NK-92 treated with Interleukin-12 subunit alpha and Interleukin-12 subunit beta, amount 100 ng/mL, for 24 hours (cell line): Measurements from ENCODE around the gene COL19A1.
"Not testable (repeated sequence)": the region's sequence is repeated elsewhere in the genome, so short reads cannot be mapped to it uniquely, and the experiment has no call there.

Experiments used
- DNase-seq: peaks from one replicate; lab custom pipeline; 2025; lab: John Stamatoyannopoulos, UW

The COL19A1 gene

DNA sequence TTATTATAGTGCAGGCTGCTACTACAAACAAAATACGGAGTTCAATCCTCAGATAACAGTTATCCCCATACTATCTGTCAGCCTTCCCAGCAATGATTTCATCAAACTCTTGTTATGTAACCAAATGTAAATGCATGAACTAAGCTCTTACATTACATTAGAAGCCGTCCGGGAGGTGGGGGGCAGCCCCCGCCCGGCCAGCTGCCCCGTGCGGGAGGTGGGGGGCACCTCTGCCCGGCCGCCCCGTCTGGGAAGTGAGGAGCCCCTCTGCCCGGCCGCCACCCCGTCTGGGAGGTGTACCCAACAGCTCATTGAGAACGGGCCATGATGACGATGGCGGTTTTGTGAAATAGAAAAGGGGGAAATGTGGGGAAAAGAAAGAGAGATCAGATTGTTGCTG is 99.6 kb downstream of the COL19A1 start:
- not testable (repeated sequence) for DNase-seq

DNA sequence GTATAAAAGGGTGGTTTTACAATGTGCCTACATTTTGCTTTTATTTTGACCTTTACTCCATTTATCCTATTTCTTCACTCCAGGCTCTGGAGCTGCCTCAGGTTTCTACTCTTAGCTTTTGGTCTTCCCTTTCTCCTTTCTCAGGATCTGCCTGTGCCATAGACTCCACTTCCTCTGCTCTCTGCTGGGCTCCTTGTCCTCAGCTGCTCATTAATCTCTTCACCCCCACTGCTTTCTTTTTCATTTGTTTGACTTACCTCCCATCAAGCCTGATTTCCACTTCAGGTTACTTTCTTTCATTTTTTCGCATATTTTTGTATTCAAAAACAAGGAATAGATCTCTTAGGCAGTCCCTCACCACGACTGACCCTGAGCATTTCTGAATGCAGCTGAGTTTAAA is 106.8 kb downstream of the COL19A1 start:
- DNase-seq, result no peak

DNA sequence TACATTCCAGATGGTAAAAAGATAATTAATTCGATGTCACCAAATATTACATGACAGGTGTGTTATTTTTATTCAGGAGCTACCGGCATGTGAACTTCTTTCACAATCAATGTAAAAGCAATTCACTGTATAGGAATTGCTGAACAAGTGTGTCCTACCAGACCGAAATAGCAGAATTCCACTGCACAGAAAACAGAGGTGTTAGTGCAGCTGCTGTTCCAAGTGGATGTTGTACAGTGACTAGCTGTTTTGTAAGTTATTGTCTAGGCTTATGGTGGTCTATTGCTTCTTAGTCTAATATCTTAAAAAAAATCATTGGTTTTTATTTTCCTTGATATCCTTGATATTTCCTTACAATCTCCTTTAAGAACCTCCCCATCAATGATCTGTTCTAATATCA is 107.4 kb downstream of the COL19A1 start:
- no peak for DNase-seq

DNA sequence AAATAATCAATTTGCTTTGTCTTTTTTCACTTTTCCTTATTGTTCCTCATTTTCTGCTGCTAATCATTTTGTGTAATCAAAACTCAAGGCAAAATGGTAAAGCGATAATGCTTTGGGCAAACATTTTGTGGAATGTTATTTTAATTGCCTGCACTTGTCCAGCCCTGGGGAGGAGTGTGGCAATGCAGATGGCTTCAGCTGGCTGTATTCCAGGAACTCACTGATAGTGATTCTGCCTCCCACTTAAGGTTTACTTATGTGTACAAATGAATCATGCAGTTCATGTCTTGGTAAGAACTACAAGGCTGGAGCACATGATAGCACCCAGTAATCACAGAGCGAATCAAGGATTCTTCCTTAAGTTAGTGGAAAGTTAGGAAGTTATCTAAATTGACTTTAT is 107.8 kb downstream of the COL19A1 start:
- no peak for DNase-seq

DNA sequence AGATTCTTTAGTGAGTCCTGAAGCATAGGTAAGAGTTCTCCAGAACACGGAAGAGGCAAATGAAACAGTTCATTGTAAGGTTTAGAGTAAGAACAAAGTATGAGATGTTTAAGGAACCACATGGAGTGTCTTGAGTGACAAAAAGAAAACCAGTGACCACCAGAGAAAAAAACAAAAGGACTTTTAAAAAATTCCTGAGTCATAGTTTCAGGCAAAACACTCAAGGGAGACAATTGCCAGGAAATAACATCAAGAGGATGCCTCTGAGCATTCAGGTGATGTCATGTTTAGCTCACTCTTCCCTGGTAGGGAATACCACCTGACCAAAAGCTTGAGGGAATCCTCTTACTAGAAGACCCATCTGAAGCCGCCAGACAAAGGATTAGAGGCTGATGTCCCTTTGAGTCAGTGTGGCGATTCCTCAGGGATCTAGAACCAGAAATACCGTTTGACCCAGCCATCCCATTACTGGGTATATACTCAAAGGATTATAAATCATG is 110.3 kb downstream of the COL19A1 start:
- DNase-seq, result no peak

DNA sequence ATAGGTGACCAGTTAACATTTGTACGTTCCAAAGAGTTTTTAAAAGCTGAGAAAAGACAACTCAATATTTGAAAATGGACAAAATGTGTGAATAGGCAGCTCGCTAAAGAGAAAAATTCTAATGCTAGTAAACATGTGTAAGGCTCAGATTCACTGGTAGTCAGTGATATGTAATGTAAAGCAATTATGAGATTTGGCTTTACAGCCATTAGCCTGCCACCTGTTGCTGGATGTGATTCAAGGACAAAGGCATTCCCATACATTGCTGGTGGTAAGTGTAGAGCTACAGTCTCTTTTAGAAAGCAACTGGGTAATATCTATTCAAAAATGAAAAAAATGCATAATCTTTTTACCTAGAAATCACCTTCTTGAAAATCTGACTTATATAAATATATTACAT is 114.3 kb downstream of the COL19A1 start:
- DNase-seq, result no peak

DNA sequence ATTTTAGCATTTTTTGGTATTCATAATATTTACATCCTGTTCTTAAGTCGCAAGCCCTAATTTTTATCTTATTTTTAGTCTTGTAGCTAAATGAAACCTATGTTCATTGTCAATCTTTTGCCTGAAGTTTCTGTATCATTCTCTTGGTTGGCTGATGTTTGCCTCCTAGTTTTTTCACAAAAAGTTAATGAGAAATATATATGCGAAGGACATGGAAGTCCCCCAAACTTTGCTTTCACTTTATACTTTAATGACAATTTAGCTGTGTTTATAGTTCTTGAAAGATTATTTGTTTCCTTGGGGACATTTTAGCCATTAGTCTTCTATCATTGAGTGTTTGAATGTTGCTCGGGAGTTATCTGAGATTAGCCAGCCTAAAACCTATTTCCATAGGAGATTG is 118.2 kb downstream of the COL19A1 start:
- DNase-seq, result no peak

DNA sequence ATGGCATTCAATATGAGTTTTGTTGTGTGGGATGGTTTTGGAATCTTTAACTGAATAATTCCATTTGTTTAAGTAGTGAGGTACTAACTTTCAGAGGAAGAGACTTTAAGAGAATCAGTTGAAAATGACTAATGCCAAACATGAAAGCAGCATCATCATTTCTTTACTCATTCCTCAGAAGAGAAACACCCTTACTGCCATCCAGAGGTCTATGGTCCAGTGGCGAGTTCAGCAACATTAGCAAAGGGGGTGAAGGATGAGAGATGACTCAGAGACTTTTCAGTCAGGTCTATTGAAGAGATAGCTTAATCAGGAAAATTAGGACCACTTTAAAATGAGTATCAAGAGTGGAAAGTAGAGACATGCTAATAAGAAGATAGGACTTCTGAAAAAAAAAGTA is 118.8 kb downstream of the COL19A1 start:
- DNase-seq, result no peak

DNA sequence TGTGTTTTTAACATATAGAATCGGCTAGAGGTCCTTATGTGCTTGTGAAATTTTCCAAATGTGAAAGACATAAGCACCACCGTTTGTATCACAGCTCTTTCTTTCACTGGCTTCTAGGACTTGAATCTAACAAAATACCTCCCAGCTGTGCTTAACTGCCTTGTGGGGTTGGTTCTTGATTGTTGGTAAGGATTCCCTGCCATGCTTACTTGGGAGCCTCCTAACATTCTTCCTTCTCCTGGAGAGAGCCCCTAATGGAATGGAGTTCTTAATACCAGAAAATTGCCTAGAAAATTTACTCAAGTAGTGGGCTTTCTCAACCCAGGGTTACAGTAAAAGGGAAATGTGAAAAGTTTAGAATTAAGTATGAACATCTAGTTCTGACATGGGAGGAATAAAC is 121.2 kb downstream of the COL19A1 start:
- no peak for DNase-seq

DNA sequence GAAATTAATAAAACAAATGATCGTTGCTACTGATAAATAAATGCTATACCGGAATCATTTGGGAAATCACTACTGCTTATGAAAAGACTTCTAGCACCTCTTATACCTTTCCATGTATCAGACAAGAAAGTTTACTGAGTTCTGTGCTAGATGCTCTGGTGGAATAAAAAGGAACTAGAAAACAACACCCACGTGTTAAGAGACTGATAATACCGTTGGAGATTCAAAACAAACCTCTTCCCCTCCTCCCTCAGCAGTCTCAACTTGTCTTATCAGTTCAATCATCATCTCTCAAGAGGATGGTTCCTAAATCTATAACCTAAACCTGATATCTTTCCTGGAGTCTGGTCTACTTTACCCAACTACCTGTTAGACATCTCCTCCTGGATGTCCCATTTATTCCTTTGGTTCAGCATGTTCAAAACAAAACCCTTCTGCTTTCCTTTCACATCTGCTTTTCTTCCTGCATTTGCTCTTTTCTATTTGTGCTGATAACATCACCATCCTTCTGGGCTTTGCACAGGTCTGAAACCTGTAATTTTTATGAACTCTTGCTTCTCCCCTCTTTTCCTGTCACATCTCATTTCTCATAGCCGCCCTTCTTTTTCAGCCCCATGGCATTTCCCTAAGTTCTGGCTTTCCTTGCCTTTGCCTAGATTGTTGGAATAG is 122.2 kb downstream of the COL19A1 start:
- DNase-seq, result no peak

DNA sequence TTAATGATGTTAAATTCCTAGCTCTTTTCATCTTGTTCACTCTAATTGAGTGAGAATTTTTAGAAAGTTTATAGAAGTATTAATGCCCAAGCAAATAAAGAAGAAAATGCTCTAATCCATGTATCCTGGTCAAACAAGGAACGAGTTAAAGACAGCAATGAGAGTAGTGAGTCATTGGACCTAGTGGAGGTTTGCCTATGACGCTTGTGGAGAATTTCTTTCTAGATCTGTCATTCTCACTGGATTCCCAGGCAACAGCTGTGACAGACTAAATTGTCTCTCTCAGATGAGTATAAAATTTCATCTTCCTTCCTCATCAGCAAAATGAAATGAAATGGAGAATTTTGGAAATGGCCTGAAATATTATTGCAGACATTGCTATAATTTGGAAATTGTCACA is 127.9 kb downstream of the COL19A1 start:
- no peak for DNase-seq

DNA sequence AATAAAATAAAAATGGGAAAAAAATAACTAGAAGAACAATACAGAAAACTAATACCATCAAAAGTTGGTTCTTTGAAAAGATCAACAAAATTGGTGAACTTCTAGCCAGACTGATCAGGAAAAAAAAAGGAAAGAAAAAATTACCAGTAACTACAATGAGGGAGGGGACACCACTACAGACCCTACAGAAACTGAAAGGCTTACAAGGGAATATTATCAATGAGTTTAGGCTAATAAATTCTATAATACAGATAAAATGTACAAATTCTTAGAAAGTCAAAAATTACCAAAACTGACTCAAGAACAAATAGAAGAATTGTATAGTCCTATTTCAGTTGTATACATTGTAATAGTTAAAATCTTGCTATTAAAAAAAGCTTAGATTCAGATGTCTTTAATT is 141.8 kb downstream of the COL19A1 start:
- DNase-seq, result no peak

DNA sequence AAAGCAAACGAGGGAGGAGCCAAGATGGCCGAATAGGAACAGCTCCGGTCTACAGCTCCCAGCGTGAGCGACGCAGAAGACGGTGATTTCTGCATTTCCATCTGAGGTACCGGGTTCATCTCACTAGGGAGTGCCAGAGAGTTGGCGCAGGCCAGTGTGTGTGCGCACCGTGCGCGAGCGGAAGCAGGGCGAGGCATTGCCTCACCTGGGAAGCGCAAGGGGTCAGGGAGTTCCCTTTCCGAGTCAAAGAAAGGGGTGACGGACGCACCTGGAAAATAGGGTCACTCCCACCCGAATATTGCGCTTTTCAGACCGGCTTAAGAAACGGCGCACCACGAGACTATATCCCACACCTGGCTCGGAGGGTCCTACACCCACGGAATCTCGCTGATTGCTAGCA is 144.0 kb downstream of the COL19A1 start:
- DNase-seq, result not testable (repeated sequence)

DNA sequence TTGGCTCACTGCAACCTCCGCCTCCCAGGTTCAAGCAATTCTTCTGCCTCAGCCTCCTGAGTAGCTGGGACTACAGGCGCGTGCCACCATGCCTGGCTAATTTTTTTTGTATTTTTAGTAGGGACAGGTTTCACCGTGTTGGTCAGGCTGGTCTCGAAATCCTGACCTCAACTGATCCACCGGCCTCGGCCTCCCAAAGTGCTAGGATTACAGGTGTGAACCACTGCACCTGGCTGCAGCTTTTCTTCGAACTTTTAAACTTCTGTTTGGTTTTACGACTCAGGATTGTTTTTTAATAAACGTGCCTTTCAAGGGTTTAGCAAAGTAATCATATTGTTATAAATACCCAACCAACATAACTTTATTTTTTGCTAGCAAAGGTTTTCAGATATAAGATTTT is 156.8 kb downstream of the COL19A1 start:
- DNase-seq, result not testable (repeated sequence)

DNA sequence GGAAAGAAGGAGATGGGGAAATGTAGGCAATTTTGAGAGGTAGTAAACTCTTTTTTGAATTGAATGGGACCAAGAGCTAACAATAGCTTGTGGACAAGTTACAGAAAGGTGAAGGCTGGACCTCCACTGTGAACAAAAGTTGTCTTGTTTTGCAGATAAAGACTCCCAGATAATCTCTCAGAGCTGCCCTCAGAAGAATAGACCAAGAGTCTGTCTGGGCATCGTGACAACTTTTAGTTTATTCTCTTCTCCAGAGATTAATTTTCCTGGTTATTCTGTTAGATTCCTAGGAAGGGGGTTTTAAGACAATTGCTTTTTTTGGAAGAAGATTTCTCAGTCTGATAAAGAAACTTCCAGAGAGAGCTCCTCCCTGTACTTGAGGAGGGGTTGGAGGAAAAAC is 161.9 kb downstream of the COL19A1 start:
- no peak for DNase-seq

DNA sequence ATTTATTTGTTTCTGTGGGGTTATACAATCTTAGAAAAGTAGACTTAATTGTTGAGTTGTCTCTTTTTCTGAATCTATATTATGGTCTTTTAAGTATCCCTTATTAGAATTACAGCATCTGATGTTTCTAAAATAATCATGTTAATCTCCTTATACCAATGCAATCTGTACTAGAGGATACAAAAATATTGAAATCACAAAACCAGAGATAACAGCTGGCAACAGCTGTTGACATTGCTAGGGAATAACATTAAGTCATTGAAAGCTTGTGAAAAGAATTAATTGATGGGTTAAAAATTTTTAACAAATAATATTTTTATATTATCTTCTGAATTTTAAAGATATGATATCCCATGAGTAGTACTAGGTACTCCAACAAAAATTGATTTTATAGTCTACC is 162.6 kb downstream of the COL19A1 start:
- DNase-seq, result no peak

DNA sequence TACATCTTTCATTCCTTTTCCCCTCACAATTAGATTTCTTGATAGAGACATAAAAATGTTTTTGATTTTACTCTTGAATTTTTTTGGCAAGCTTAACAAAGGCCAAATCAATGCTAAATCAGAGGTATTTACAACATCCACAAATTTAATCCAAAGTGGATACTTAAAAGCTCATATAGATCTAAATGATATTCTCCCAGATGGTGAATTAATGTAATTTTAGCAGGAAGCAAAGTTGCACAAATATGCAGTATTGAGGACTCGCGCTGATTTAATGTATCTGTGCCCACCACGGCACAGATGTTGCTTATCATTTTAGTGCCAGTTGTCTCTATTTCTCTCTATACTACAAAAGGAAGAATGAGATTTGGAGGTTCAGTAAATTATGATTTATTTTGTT is 167.4 kb downstream of the COL19A1 start:
- DNase-seq, result no peak

DNA sequence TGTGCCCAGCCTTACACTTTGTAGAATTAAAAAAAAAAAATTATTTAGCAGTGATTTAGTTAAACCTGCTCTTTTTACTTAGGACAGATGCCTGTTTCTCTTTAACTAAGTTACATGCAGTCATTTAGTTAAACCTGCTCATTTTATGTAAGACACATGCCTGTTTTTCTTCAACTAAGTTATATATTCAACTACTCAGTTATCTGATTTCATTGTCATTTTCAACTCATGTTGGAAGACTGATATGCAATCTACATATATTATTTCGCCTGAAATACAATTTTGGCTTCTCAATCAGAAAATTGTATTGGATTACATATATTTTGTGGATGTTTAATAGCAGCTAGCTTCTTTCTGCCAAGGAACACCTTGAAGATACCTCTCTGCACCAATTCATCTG is 171.1 kb downstream of the COL19A1 start:
- no peak for DNase-seq

DNA sequence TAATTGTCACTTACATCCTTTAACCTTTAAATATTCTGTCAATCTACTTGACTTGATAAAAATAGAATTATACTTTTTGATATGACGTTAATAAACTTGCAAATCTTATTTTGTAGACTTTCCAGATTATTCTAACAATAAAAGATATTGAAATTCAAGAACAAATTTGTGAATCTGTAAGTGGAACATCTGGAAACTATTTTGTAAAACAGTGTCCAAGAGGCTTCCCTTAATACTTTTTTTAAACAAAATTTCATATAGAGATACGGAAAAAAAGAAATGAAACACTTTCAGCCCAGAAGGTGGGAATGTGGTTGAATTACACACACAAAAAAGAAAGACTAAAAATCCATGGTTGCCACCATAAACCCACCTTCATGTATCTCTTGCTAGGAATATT is 174.4 kb downstream of the COL19A1 start:
- DNase-seq, result no peak

DNA sequence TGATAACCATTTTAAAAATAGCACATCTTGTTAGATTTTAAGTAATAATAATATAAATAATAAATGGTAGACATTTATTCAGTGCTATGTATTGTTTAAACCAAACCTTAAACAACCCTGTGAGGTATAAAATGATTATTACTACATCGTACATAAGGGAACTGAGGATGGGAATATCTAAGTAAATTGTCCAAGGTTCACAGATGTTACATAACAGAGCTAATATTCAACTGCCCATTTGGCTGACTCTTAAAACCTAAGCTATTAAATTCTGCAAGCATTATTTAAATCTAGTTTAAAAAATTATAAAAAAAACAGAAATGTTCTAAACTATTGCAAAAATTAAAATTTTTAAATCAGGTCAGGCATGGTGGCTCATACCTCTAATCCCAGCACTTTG is 175.1 kb downstream of the COL19A1 start:
- no peak for DNase-seq

DNA sequence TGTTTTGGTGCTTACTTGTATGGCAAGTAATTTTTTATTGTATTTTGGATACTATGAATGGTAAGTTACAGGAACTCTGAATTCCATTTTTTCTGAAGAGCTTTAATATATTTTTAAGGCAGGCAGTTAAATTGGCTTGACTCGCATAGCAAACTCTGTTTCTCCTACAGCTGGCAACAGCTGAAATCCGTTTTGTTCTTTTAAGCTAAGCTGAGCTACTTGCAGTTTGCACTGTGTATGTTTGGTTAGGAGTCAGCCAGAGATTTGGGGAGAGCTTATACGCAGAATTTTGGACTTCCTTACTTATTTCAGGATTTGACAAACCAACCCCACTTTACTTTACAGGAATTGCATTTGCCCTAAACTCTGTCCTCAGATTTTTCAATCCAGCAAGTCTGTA is 179.1 kb downstream of the COL19A1 start:
- DNase-seq, result no peak

DNA sequence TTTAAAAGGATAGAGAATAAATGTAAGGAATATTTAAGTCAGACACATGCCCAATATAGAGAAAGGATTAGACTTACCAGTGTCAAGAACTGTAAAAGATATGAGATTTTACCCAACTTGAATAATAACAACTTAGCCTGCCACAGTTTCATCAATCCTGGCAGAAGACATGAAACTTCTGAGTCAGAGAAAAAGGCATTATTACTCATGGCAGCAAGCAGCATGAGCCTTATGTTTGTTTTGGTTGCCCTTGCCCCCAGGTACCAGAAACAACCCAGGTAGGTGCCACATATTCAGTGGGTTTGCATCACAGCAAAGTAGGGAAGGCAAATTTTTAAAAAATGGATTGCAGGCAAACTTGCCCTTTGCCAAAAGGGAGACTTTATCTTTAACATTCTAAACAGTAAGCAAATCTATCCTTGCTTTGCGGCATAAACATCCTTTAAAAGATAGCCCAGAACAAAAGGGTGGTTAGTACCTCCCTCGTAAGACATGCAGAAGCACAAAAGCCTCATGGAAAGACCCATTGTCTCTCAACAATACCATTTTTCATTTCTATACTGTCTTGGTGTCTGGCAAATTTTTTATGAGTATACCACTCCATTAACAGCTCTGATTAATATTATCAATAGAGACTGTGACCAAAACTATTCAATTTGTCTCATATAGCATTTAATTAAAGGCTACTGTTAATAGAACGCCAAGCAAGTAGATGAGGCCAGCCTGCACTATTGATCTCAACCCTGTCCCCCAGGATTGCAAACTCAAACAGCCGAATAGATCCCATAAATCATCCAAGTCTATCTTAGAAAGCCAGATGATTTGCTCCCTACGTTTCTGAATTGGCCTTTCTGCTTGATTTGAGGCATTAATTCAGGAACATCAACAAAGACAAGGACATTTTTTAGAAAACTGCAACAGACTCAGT is 185.1 kb downstream of the COL19A1 start:
- no peak for DNase-seq

DNA sequence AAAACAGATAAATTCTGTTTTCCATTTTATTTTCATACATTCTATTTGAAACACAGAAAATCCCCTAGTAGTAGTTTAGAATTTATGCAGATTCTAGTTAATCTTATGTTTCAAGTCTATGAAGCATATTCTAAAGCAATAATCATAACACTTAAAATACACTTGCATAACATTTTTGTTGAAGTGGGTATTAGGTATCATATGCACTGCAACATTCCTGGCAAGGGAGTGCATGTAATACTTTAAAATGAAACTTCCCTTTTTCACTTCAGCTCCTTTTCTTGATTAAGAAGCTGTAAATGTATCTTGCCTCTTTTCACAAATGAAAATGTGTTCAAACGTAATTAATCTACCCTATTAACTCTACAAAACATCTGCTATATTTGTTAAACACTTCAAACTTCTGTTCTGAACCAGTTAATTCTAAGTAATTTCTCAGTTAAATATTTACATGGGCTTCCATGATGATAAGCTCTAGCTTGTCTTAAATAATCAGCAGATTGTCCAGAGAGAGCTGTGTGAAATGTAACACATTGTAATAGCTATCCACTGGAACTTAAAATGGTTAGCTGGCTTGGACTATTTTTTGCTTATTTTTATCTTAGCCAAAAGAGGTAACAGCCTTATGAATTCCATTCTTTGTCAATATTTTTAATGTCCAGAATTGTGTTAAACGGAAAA is 192.8 kb downstream of the COL19A1 start:
- DNase-seq, result no peak
